Measurements from ENCODE around the gene TMPRSS11D. TPM values are rescaled to one million over a fixed set of nuclear protein-coding genes. Genes with fewer than 3 reads are reported as not detected.

The TMPRSS11D gene
- total and polyA plus RNA-seq, 2 of the 13 experiments (the other 11 are each of a cell fraction or from before 2014, with no cell fraction given): not detected

DNA sequence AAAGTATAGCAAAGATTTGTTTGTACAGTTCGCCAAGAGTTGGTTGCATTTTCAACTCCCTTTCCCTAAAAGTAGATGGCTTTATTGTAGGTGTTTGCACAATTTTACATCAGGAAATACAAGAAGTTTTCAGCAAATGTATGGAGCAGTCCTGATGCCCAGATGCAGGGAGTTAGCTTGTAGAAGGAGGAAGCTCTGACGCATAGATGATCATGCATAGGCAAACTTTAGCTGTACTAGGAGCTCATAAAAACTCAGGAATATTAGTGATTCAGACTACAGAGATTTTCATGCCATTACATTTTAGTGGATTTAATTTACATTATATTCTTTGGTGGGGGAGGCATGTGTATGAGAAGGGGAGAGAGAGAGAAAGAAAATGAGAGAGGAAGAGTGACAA, 62.9 kb downstream of the TMPRSS11D start (continued):
- TF ChIP-seq TBX2 (CRISPR knock-in tag; IDR thresholded peaks at IDR 0.05; ENCODE audit: borderline replicate concordance) (no peak), HNRNPH1 (optimal IDR thresholded peaks at IDR 0.05; ENCODE audit: low read depth, low read length) (no peak), HES4 (CRISPR knock-in tag; IDR thresholded peaks at IDR 0.05; ENCODE audit: borderline replicate concordance) (no peak), ZNF616 (CRISPR knock-in tag; IDR thresholded peaks at IDR 0.05; ENCODE audit: low read depth) (no peak)
- TF ChIP-seq, protein P1, sequence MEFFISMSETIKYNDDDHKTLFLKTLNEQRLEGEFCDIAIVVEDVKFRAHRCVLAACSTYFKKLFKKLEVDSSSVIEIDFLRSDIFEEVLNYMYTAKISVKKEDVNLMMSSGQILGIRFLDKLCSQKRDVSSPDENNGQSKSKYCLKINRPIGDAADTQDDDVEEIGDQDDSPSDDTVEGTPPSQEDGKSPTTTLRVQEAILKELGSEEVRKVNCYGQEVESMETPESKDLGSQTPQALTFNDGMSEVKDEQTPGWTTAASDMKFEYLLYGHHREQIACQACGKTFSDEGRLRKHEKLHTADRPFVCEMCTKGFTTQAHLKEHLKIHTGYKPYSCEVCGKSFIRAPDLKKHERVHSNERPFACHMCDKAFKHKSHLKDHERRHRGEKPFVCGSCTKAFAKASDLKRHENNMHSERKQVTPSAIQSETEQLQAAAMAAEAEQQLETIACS (CRISPR knock-in tag; IDR thresholded peaks at IDR 0.05): no peak
- TF ChIP-seq, protein P2, sequence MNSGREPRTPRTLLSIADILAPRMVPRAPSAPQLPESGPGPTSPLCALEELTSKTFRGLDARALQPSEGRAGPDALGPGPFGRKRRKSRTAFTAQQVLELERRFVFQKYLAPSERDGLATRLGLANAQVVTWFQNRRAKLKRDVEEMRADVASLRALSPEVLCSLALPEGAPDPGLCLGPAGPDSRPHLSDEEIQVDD (CRISPR knock-in tag; IDR thresholded peaks at IDR 0.05; ENCODE audit: borderline replicate concordance): no peak

DNA sequence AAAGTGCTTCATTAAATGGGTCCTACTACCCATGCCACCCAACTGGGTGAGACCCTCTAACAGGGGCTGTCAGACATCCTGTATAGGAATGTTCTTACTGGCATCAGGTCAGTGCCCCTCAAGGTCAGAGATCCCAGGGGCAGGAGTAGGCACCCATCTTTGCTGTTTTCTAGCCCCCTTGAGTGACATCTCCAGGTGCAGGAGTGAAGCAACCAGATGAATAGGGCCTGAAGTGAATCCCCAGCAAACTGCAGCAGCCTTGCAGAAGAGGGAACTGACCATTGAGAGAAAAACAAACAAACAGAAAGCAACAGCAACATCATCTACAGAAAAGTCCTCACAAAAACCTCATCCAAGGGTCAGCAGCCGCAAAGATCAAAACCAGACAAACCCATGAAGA, 73.8 kb downstream of the TMPRSS11D start:
- ATAC-seq (no peak), FAIRE-seq (no peak), DNase-seq (ENCODE audit: low spot score) (no peak)
- no peaks in the 10 kb centered on the region for H3K79me2 ChIP-seq (ENCODE audit: insufficient read depth, low read length)
- H3K9me3 ChIP-seq (ENCODE audit: low read length): no peaks in the 10 kb centered on the region
- H3K9ac ChIP-seq (ENCODE audit: insufficient read depth, low read depth, low read length): no peak overlapping the region
- peak overlapping the region; percentile 62 for H3K4me2 ChIP-seq (ENCODE audit: low read depth, low read length)
- no peak overlapping the region for H3K4me3 ChIP-seq (replicated peaks in 1 of 3; ENCODE audit: insufficient read depth in 1 of 3, low read depth in 2 of 3, low read length in 3 of 3)
- no peak overlapping the region for H2AFZ ChIP-seq (ENCODE audit: low read length)
- H4K20me1 ChIP-seq (ENCODE audit: insufficient read depth, low read length): no peaks in the 10 kb centered on the region
- no peaks in the 10 kb centered on the region for H3K36me3 ChIP-seq (replicated peaks in 1 of 2; ENCODE audit: control insufficient read depth in 1 of 2, insufficient read depth in 2 of 2, low read length in 2 of 2)
- H3K27ac ChIP-seq (ENCODE audit: extremely low read length, insufficient read depth, low read length): no peak overlapping the region
- no peaks in the 10 kb centered on the region for H3K27me3 ChIP-seq (ENCODE audit: control insufficient read depth in 1 of 2, insufficient read depth in 2 of 2, low read length in 2 of 2)
- intact Hi-C loops (cut with micrococcal nuclease; ENCODE audit: unreplicated experiment): no loop called here
- in situ Hi-C loops (cut with HindIII; ENCODE audit: extremely low pct_ligation_motif_present, low pct_unique_long_range_greater_than_20kb): no loop called here
- CTCF ChIA-PET (ENCODE audit: low intra/inter-chr PET ratio, low total read pairs): no interaction called here
- POLR2A ChIA-PET: no interaction called here
- BruUV-seq (replicated peaks): no TSS peak
- TF ChIP-seq, protein P1 (CRISPR knock-in tag; IDR thresholded peaks at IDR 0.05): no peak
- TF ChIP-seq STAT5B (CRISPR knock-in tag; IDR thresholded peaks at IDR 0.05) (no peak), SRSF4 (IDR thresholded peaks at IDR 0.05; ENCODE audit: low read depth, low read length, poor library complexity, severe bottlenecking) (no peak), PPARG (CRISPR knock-in tag; conservative IDR thresholded peaks at IDR 0.05) (no peak), SNAPC2 (CRISPR knock-in tag; IDR thresholded peaks at IDR 0.05) (no peak)
- TF ChIP-seq, protein P3, sequence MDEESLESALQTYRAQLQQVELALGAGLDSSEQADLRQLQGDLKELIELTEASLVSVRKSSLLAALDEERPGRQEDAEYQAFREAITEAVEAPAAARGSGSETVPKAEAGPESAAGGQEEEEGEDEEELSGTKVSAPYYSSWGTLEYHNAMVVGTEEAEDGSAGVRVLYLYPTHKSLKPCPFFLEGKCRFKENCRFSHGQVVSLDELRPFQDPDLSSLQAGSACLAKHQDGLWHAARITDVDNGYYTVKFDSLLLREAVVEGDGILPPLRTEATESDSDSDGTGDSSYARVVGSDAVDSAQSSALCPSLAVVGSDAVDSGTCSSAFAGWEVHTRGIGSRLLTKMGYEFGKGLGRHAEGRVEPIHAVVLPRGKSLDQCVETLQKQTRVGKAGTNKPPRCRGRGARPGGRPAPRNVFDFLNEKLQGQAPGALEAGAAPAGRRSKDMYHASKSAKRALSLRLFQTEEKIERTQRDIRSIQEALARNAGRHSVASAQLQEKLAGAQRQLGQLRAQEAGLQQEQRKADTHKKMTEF (CRISPR knock-in tag; IDR thresholded peaks at IDR 0.05): no peak
- peaks cover 14% of the 10 kb centered on the region for H3K4me1 ChIP-seq (ENCODE audit: insufficient read depth, low read length)
- WGBS (ENCODE audit: low lambda C conversion rate): 50% methylated on average over 1 of the region's 1 CpG
